ENCODE measurements around the gene SIL1.

- TF ChIP-seq POLR2A (IDR thresholded peaks at IDR 0.05) (no peak), CTCF (IDR thresholded peaks at IDR 0.05) (no peak), POLR2AphosphoS5 (IDR thresholded peaks at IDR 0.05; ENCODE audit: insufficient read depth in 1 of 2, low read depth in 1 of 2) (no peak)
Observed at GRCh38 chr5:139212906-139213305, 14.7 kb upstream of the SIL1 start.

Measured in vagina (tissue), 2 donors.